ENCODE data around the gene ANKRD11.

DNA sequence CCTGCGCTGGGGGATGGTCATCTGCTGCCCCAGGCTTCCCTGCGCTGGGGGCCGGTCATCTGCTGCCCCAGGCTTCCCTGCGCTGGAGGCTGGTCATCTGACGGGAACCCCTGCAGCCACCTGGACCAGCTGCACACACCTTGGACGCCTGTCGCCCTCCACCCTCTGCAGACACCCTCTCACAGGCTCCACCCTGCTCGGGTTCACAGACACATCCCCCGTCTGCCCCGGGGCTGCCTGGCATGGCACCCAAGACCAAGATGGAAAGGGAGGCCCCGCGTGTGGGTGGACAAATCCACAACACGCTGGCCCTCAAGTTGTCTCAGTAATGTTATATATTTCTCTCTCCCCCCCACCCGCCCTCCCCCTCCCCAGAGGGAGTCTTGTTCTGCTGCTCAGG lies 89.6 kb downstream of the ANKRD11 start:
- TF ChIP-seq POLR2A (IDR thresholded peaks at IDR 0.05) = no peak
- TF ChIP-seq, protein P1, sequence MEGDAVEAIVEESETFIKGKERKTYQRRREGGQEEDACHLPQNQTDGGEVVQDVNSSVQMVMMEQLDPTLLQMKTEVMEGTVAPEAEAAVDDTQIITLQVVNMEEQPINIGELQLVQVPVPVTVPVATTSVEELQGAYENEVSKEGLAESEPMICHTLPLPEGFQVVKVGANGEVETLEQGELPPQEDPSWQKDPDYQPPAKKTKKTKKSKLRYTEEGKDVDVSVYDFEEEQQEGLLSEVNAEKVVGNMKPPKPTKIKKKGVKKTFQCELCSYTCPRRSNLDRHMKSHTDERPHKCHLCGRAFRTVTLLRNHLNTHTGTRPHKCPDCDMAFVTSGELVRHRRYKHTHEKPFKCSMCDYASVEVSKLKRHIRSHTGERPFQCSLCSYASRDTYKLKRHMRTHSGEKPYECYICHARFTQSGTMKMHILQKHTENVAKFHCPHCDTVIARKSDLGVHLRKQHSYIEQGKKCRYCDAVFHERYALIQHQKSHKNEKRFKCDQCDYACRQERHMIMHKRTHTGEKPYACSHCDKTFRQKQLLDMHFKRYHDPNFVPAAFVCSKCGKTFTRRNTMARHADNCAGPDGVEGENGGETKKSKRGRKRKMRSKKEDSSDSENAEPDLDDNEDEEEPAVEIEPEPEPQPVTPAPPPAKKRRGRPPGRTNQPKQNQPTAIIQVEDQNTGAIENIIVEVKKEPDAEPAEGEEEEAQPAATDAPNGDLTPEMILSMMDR (IDR thresholded peaks at IDR 0.05) = no peak
